Measurements from ENCODE around the gene R3HDM4.
"Not testable (repeated sequence)": the region's sequence is repeated elsewhere in the genome, so short reads cannot be mapped to it uniquely, and the experiment has no call there.

R3HDM4 gene

GRCh38 chr19:896434-896833, 16.6 kb downstream of the R3HDM4 start:
- H3K27ac ChIP-seq (ENCODE audit: low read depth, low read length), result no peak overlapping the region
- H3K9me3 ChIP-seq (ENCODE audit: insufficient read depth, low read depth, low read length), result no peaks in the 10 kb centered on the region
- H3K4me3 ChIP-seq (ENCODE audit: low read length), result no peak overlapping the region
- 91% methylated on average over 10 of the region's 10 CpGs for WGBS
- peaks cover 28% of the 10 kb centered on the region for H3K36me3 ChIP-seq (ENCODE audit: insufficient read depth, low read length)
- H3K4me1 ChIP-seq (ENCODE audit: insufficient read depth, low read length), result no peaks in the 10 kb centered on the region
- no peak overlapping the region for H3K9ac ChIP-seq (ENCODE audit: low read depth, low read length)
- H3K27me3 ChIP-seq (ENCODE audit: insufficient read depth, low read length), result no peaks in the 10 kb centered on the region

- Histone ChIP-seq H3K4me1 (ENCODE audit: insufficient read depth, low read length) (no peaks in the 10 kb centered on the region), H3K36me3 (ENCODE audit: insufficient read depth, low read length) (peaks cover 33% of the 10 kb centered on the region), H3K27me3 (ENCODE audit: insufficient read depth, low read length) (no peaks in the 10 kb centered on the region), H3K9ac (ENCODE audit: low read depth, low read length) (peak within 1 kb of the TSS; percentile 87), H3K9me3 (ENCODE audit: insufficient read depth, low read depth, low read length) (no peaks in the 10 kb centered on the region), H3K4me3 (ENCODE audit: low read length) (peak within 1 kb of the TSS; percentile 89), H3K27ac (ENCODE audit: low read depth, low read length) (peak within 1 kb of the TSS; percentile 91)
- WGBS, result 2% methylated on average over 68 of the region's 69 CpGs
Measured at GRCh38 chr19:892894-893689, 19.9 kb downstream of the R3HDM4 start, which contains the start of the genes MED16 and RNU6-9. Gene MED16 (minus strand): TSS chr19:893187. CDS start chr19:891131, 2,056 bp downstream. Gene RNU6-9 (plus strand): TSS chr19:893484.

GRCh38 chr19:892243-892893, 20.7 kb downstream of the R3HDM4 start:
- Histone ChIP-seq H3K4me3 (ENCODE audit: low read length) (peak overlapping the region; percentile 89), H3K4me1 (ENCODE audit: insufficient read depth, low read length) (no peaks in the 10 kb centered on the region), H3K9me3 (ENCODE audit: insufficient read depth, low read depth, low read length) (no peaks in the 10 kb centered on the region), H3K36me3 (ENCODE audit: insufficient read depth, low read length) (peaks cover 32% of the 10 kb centered on the region), H3K9ac (ENCODE audit: low read depth, low read length) (peak overlapping the region; percentile 57), H3K27me3 (ENCODE audit: insufficient read depth, low read length) (no peaks in the 10 kb centered on the region), H3K27ac (ENCODE audit: low read depth, low read length) (peak overlapping the region; percentile 91; the same call in 1 of the 2 replicates)
- WGBS, result 6% methylated on average over 27 of the region's 27 CpGs

- H3K9me3 ChIP-seq (ENCODE audit: insufficient read depth, low read depth, low read length); H3K27ac ChIP-seq (ENCODE audit: low read depth, low read length); H3K27me3 ChIP-seq (ENCODE audit: insufficient read depth, low read length); H3K9ac ChIP-seq (ENCODE audit: low read depth, low read length); H3K4me1 ChIP-seq (ENCODE audit: insufficient read depth, low read length): not testable (repeated sequence)
- 93% methylated on average over 50 of the region's 50 CpGs for WGBS
- Histone ChIP-seq H3K36me3 (ENCODE audit: insufficient read depth, low read length) (peaks cover 29% of the 10 kb centered on the region), H3K4me3 (ENCODE audit: low read length) (peak overlapping the region; percentile 89)
Measured at GRCh38 chr19:891421-892200, 21.4 kb downstream of the R3HDM4 start.

- Histone ChIP-seq H3K4me1 (ENCODE audit: insufficient read depth, low read length) (no peaks in the 10 kb centered on the region), H3K9me3 (ENCODE audit: insufficient read depth, low read depth, low read length) (no peaks in the 10 kb centered on the region), H3K9ac (ENCODE audit: low read depth, low read length) (no peak overlapping the region), H3K4me3 (ENCODE audit: low read length) (no peak overlapping the region), H3K36me3 (ENCODE audit: insufficient read depth, low read length) (peaks cover 32% of the 10 kb centered on the region), H3K27ac (ENCODE audit: low read depth, low read length) (no peak overlapping the region), H3K27me3 (ENCODE audit: insufficient read depth, low read length) (no peaks in the 10 kb centered on the region)
- WGBS, result 96% methylated on average over 18 of the region's 18 CpGs
Measured at GRCh38 chr19:890831-891230, 22.2 kb downstream of the R3HDM4 start.

- 95% methylated on average over 26 of the region's 26 CpGs for WGBS
- Histone ChIP-seq H3K4me3 (ENCODE audit: low read length) (no peak overlapping the region), H3K4me1 (ENCODE audit: insufficient read depth, low read length) (no peaks in the 10 kb centered on the region), H3K9me3 (ENCODE audit: insufficient read depth, low read depth, low read length) (no peaks in the 10 kb centered on the region), H3K36me3 (ENCODE audit: insufficient read depth, low read length) (peaks cover 36% of the 10 kb centered on the region), H3K27ac (ENCODE audit: low read depth, low read length) (no peak overlapping the region), H3K27me3 (ENCODE audit: insufficient read depth, low read length) (no peaks in the 10 kb centered on the region), H3K9ac (ENCODE audit: low read depth, low read length) (no peak overlapping the region)
Measured at GRCh38 chr19:889662-890295, 23.2 kb downstream of the R3HDM4 start.

- Histone ChIP-seq H3K4me3 (ENCODE audit: low read length) (no peak overlapping the region), H3K9ac (ENCODE audit: low read depth, low read length) (no peak overlapping the region), H3K9me3 (ENCODE audit: insufficient read depth, low read depth, low read length) (no peaks in the 10 kb centered on the region), H3K4me1 (ENCODE audit: insufficient read depth, low read length) (no peaks in the 10 kb centered on the region), H3K27ac (ENCODE audit: low read depth, low read length) (no peak overlapping the region), H3K36me3 (ENCODE audit: insufficient read depth, low read length) (peaks cover 37% of the 10 kb centered on the region), H3K27me3 (ENCODE audit: insufficient read depth, low read length) (no peaks in the 10 kb centered on the region)
- 94% methylated on average over 30 of the region's 30 CpGs for whole genome bisulfite sequencing
Measured at GRCh38 chr19:888581-889385, 24.2 kb downstream of the R3HDM4 start.

GRCh38 chr19:887599-887998, 25.4 kb downstream of the R3HDM4 start:
- no peak overlapping the region for H3K4me3 ChIP-seq (ENCODE audit: low read length)
- peaks cover 43% of the 10 kb centered on the region for H3K36me3 ChIP-seq (ENCODE audit: insufficient read depth, low read length)
- H3K27me3 ChIP-seq (ENCODE audit: insufficient read depth, low read length), result no peaks in the 10 kb centered on the region
- WGBS, result 94% methylated on average over 10 of the region's 10 CpGs
- H3K9ac ChIP-seq (ENCODE audit: low read depth, low read length), result no peak overlapping the region
- no peaks in the 10 kb centered on the region for H3K4me1 ChIP-seq (ENCODE audit: insufficient read depth, low read length)
- no peaks in the 10 kb centered on the region for H3K9me3 ChIP-seq (ENCODE audit: insufficient read depth, low read depth, low read length)
- H3K27ac ChIP-seq (ENCODE audit: low read depth, low read length), result no peak overlapping the region

GRCh38 chr19:887072-887471, 25.9 kb downstream of the R3HDM4 start:
- Histone ChIP-seq H3K4me1 (ENCODE audit: insufficient read depth, low read length) (no peaks in the 10 kb centered on the region), H3K4me3 (ENCODE audit: low read length) (no peak overlapping the region), H3K36me3 (ENCODE audit: insufficient read depth, low read length) (peaks cover 47% of the 10 kb centered on the region), H3K9ac (ENCODE audit: low read depth, low read length) (no peak overlapping the region), H3K9me3 (ENCODE audit: insufficient read depth, low read depth, low read length) (no peaks in the 10 kb centered on the region), H3K27ac (ENCODE audit: low read depth, low read length) (no peak overlapping the region), H3K27me3 (ENCODE audit: insufficient read depth, low read length) (no peaks in the 10 kb centered on the region)
- WGBS, result 92% methylated on average over 16 of the region's 16 CpGs

GRCh38 chr19:885536-886224, 27.3 kb downstream of the R3HDM4 start:
- H3K27me3 ChIP-seq (ENCODE audit: insufficient read depth, low read length), result no peaks in the 10 kb centered on the region
- H3K36me3 ChIP-seq (ENCODE audit: insufficient read depth, low read length), result peaks cover 58% of the 10 kb centered on the region
- no peak overlapping the region for H3K27ac ChIP-seq (ENCODE audit: low read depth, low read length)
- 96% methylated on average over 64 of the region's 64 CpGs for WGBS
- H3K9me3 ChIP-seq (ENCODE audit: insufficient read depth, low read depth, low read length), result no peaks in the 10 kb centered on the region
- no peaks in the 10 kb centered on the region for H3K4me1 ChIP-seq (ENCODE audit: insufficient read depth, low read length)
- H3K9ac ChIP-seq (ENCODE audit: low read depth, low read length), result no peak overlapping the region
- H3K4me3 ChIP-seq (ENCODE audit: low read length), result no peak overlapping the region

Data from HUES64 (cell line).